GM12878 (cell line): ENCODE data around the gene CNRIP1. TPM values are rescaled to one million over a fixed set of nuclear protein-coding genes. Genes with fewer than 3 reads are reported as not detected.

Experiments
- BRCA1 ChIP-seq: IDR thresholded peaks from 2 replicates; pipeline ENCODE4 v1.6.1; 2011; ENCODE audit warnings: low read depth, low read length, improper control_type of control experiment
- CHD2 ChIP-seq: IDR thresholded peaks from 2 replicates; pipeline ENCODE4 v1.6.1; 2011; ENCODE audit warnings: low read depth, low read length, improper control_type of control experiment, borderline replicate concordance
- CTCF ChIP-seq, 3 experiments: IDR thresholded peaks in 2 of 3; conservative IDR thresholded peaks in 1 of 3; 2 replicates each; pipeline ENCODE4 v1.5.1; 2011; ENCODE audit warnings: low read depth in 3 of 3, low read length in 3 of 3, mild to moderate bottlenecking in 3 of 3, control low read depth in 2 of 3, moderate library complexity in 2 of 3, inconsistent platforms in 1 of 3, mixed read lengths in 1 of 3; ENCODE audit not compliant: control insufficient read depth in 2 of 3, insufficient read depth in 1 of 3; ENCODE audit errors: extremely low read depth in 1 of 3
- DPF2 ChIP-seq: fragments of 450-650 bp; IDR thresholded peaks from 2 replicates; pipeline ENCODE4 v1.6.1; 2017; ENCODE audit warnings: mild to moderate bottlenecking
- E2F8 ChIP-seq: fragments of 450-650 bp; IDR thresholded peaks from 2 replicates; pipeline ENCODE4 v1.6.1; 2018; ENCODE audit warnings: mild to moderate bottlenecking, low read depth, moderate library complexity; ENCODE audit not compliant: partially characterized antibody
- EGR1 ChIP-seq, 2 experiments: IDR thresholded peaks; 1 replicate in 1 of 2; 2 replicates in 1 of 2; pipeline ENCODE4 v1.6.1; 2011 to 2012; ENCODE audit warnings: low read depth in 2 of 2, low read length in 2 of 2, borderline replicate concordance in 1 of 2, mild to moderate bottlenecking in 1 of 2, moderate library complexity in 1 of 2
- EP300 ChIP-seq, 2 experiments: fragments of 150-350 bp in 1 of 2; IDR thresholded peaks; 2 replicates each; pipeline ENCODE4 v1.6.1; 2011 to 2012; ENCODE audit warnings: low read depth in 2 of 2, low read length in 2 of 2, borderline replicate concordance in 1 of 2, improper control_type of control experiment in 1 of 2, inconsistent platforms in 1 of 2; ENCODE audit not compliant: control insufficient read depth in 1 of 2
- JUND ChIP-seq: IDR thresholded peaks from 2 replicates; pipeline ENCODE4 v1.6.1; 2012; ENCODE audit warnings: low read depth, mild to moderate bottlenecking, low read length, improper control_type of control experiment, moderate library complexity
- KDM1A ChIP-seq: fragments of 200-600 bp; sonication (generic); IDR thresholded peaks from 2 replicates; pipeline ENCODE4 v1.6.1; 2016; ENCODE audit warnings: borderline replicate concordance
- KLF5 ChIP-seq: fragments of 450-650 bp; IDR thresholded peaks from 2 replicates; pipeline ENCODE4 v1.6.1; 2014; ENCODE audit warnings: mild to moderate bottlenecking; ENCODE audit not compliant: partially characterized antibody
- MTA2 ChIP-seq: fragments of 450-650 bp; IDR thresholded peaks from 2 replicates; pipeline ENCODE4 v1.6.1; 2016; ENCODE audit warnings: low read depth, mild to moderate bottlenecking, moderate library complexity
- NFXL1 ChIP-seq: fragments of 450-650 bp; IDR thresholded peaks from 2 replicates; pipeline ENCODE4 v1.6.1; 2017; ENCODE audit warnings: antibody characterized with exemption, mild to moderate bottlenecking, borderline replicate concordance
- NR2C2 ChIP-seq: IDR thresholded peaks from 2 replicates; pipeline ENCODE4 v1.6.1; 2011; ENCODE audit warnings: borderline replicate concordance, low read depth; ENCODE audit not compliant: control insufficient read depth, insufficient read length
- PBX3 ChIP-seq: IDR thresholded peaks from 2 replicates; pipeline ENCODE4 v1.6.1; 2011; ENCODE audit warnings: mild to moderate bottlenecking, low read depth, low read length, moderate library complexity; ENCODE audit not compliant: insufficient replicate concordance
- RAD21 ChIP-seq: IDR thresholded peaks from 2 replicates; pipeline ENCODE4 v1.6.1; 2011; ENCODE audit warnings: mild to moderate bottlenecking, low read depth, low read length, moderate library complexity; ENCODE audit not compliant: insufficient read depth
- RCOR1 ChIP-seq: conservative IDR thresholded peaks from 2 replicates; pipeline ENCODE4 v1.6.1; 2012; ENCODE audit warnings: low read depth, low read length, improper control_type of control experiment
- SREBF2 ChIP-seq: IDR thresholded peaks from 2 replicates; pipeline ENCODE4 v1.6.1; 2012; ENCODE audit warnings: mild to moderate bottlenecking, low read length
- SRF ChIP-seq, 2 experiments: IDR thresholded peaks; 2 replicates each; pipeline ENCODE4 v1.6.1; 2011; ENCODE audit warnings: low read depth in 2 of 2, low read length in 2 of 2, mild to moderate bottlenecking in 1 of 2, moderate library complexity in 1 of 2
- TARDBP ChIP-seq: IDR thresholded peaks from 2 replicates; pipeline ENCODE4 v1.6.1; 2016; ENCODE audit warnings: borderline replicate concordance
- TBL1XR1 ChIP-seq: IDR thresholded peaks from 2 replicates; pipeline ENCODE4 v1.6.1; 2012; ENCODE audit warnings: low read depth, low read length, improper control_type of control experiment
- USF1 ChIP-seq: IDR thresholded peaks from 2 replicates; pipeline ENCODE4 v1.6.1; 2011; ENCODE audit warnings: borderline replicate concordance, low read depth, mild to moderate bottlenecking, moderate library complexity, mixed read lengths, low read length; ENCODE audit not compliant: insufficient read depth; ENCODE audit errors: extremely low read length
- ZNF207 ChIP-seq: fragments of 450-650 bp; IDR thresholded peaks from 2 replicates; pipeline ENCODE4 v1.6.1; 2014; ENCODE audit warnings: antibody characterized with exemption, mild to moderate bottlenecking, borderline replicate concordance
- ZSCAN29 ChIP-seq: fragments of 450-650 bp; IDR thresholded peaks from 2 replicates; pipeline ENCODE4 v1.6.1; 2017; ENCODE audit warnings: mild to moderate bottlenecking, moderate library complexity
- polyA plus RNA-seq, 11 experiments: library from polyadenylated mRNA; depleted of rRNA in 4 of 11; unstranded in 6 of 11; stranded (reverse) in 5 of 11; fragments of >200 nt; fragmentation: Nextera tagmentation in 4 of 11; fragmentation: Illumina TruSeq in 1 of 11; extraction: Ambion mirVana in 4 of 11; extraction: Trizol in 1 of 11; gene quantifications; 1 replicate in 1 of 11; 2 replicates in 10 of 11; pipeline versions ENCODE4 v1.2.1 to v1.2.3, GENCODE V29; 2011 to 2016; ENCODE audit warnings: inconsistent platforms in 2 of 11, missing spikeins in 2 of 11, low read depth in 1 of 11
- total RNA-seq, 4 experiments: library from RNA; depleted of rRNA in 3 of 4; stranded (reverse); fragments of >200 nt in 3 of 4; fragmentation: Illumina TruSeq in 1 of 4; extraction: Trizol in 1 of 4; gene quantifications; 2 replicates each; pipeline versions ENCODE4 v1.2.1 to v1.2.3, GENCODE V29; 2013 to 2021

The CNRIP1 gene
- total and polyA plus RNA-seq, 10 of the 15 experiments (the other 5 are each of a cell fraction or from before 2014, with no cell fraction given): not detected

GRCh38 chr2:68252400-68253218 is 67.1 kb downstream of the CNRIP1 start, which contains the start of gene PPP3R1 (continued):
- TF ChIP-seq RAD21 (no peak), PBX3 (no peak), E2F8 (no peak), JUND (no peak), TBL1XR1 (0 out of 2 replicates have a peak, but pooled peaks have one; percentile 16), CTCF (IDR thresholded peaks at IDR 0.05 in 2 of 3, conservative IDR thresholded peaks at IDR 0.05 in 1 of 3; ENCODE audit: control insufficient read depth in 2 of 3, extremely low read depth in 1 of 3, insufficient read depth in 1 of 3, low read depth in 3 of 3, low read length in 3 of 3) (no peak), SREBF2 (no peak), ZSCAN29 (no peak), NFXL1 (no peak), KDM1A (no peak), CHD2 (no peak), RCOR1 (no peak), EGR1 (IDR thresholded peaks at IDR 0.05; ENCODE audit: borderline replicate concordance in 1 of 2, low read depth in 2 of 2, low read length in 2 of 2) (peak; percentile 80 to 87), TARDBP (0 out of 2 replicates have a peak, but pooled peaks have one; percentile 17), DPF2 (no peak; the same call in 1 of the 2 replicates), USF1 (peak; percentile 86), MTA2 (no peak), EP300 (IDR thresholded peaks at IDR 0.05; ENCODE audit: borderline replicate concordance in 1 of 2, control insufficient read depth in 1 of 2, low read depth in 2 of 2, low read length in 2 of 2) (peak in 1 of 2 experiments; percentile 13; a peak in 1 of 4 replicates), SRF (IDR thresholded peaks at IDR 0.05; ENCODE audit: low read depth in 2 of 2, low read length in 2 of 2) (no peak), KLF5 (no peak), BRCA1 (no peak), NR2C2 (no peak), ZNF207 (no peak)
